HUES64 (cell line): ENCODE measurements around the gene PPP2R3B. TPM values are rescaled to one million over a fixed set of nuclear protein-coding genes. Genes with fewer than 3 reads are reported as not detected.
"Not testable (repeated sequence)": the region's sequence is repeated elsewhere in the genome, so short reads cannot be mapped to it uniquely, and the experiment has no call there.

Source experiments
- H3K27ac ChIP-seq: 2 replicates; pipeline ENCODE4 v1.7.0; 2013; ENCODE audit warnings: low read depth, low read length, inconsistent platforms
- H3K27me3 ChIP-seq: 2 replicates; pipeline ENCODE4 v1.6.1; 2013; ENCODE audit warnings: mild to moderate bottlenecking, low read length; ENCODE audit not compliant: insufficient read depth
- H3K36me3 ChIP-seq: 2 replicates; pipeline ENCODE4 v1.6.1; 2013; ENCODE audit warnings: mild to moderate bottlenecking, low read length; ENCODE audit not compliant: insufficient read depth
- H3K4me1 ChIP-seq: 2 replicates; pipeline ENCODE4 v1.6.1; 2013; ENCODE audit warnings: mild to moderate bottlenecking, low read length, moderate library complexity; ENCODE audit not compliant: insufficient read depth
- H3K4me3 ChIP-seq: 2 replicates; pipeline ENCODE4 v1.5.1; 2013; ENCODE audit warnings: mild to moderate bottlenecking, low read length, moderate library complexity
- H3K9ac ChIP-seq: 2 replicates; pipeline ENCODE4 v1.6.1; 2013; ENCODE audit warnings: mild to moderate bottlenecking, low read depth, low read length
- H3K9me3 ChIP-seq: 2 replicates; pipeline ENCODE4 v1.6.1; 2013; ENCODE audit warnings: low read depth, low read length; ENCODE audit not compliant: insufficient read depth
- WGBS: fragments of 150-250, 120-280 bp; methylation state at CpG from one replicate; pipeline ENCODE4 v1.1.7; 2013; ENCODE audit warnings: missing lambda C conversion rate; 5-methylcytosine and 5-hydroxymethylcytosine counted together
- polyA plus RNA-seq, 2 experiments: library from polyadenylated mRNA; stranded (reverse); fragments of 50-300 nt; gene quantifications; one replicate each; pipeline ENCODE4 v1.2.3, GENCODE V29; 2013

The PPP2R3B gene, protein sequence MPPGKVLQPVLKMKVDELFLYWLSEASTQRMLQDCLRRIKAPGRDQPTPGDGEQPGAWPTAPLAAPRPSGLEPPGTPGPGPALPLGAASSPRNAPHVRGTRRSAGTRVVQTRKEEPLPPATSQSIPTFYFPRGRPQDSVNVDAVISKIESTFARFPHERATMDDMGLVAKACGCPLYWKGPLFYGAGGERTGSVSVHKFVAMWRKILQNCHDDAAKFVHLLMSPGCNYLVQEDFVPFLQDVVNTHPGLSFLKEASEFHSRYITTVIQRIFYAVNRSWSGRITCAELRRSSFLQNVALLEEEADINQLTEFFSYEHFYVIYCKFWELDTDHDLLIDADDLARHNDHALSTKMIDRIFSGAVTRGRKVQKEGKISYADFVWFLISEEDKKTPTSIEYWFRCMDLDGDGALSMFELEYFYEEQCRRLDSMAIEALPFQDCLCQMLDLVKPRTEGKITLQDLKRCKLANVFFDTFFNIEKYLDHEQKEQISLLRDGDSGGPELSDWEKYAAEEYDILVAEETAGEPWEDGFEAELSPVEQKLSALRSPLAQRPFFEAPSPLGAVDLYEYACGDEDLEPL
- 39.8 TPM for polyA plus RNA-seq (2013, experiment 1 of 2)
- 43.6 TPM for polyA plus RNA-seq (2013, experiment 2 of 2)

DNA sequence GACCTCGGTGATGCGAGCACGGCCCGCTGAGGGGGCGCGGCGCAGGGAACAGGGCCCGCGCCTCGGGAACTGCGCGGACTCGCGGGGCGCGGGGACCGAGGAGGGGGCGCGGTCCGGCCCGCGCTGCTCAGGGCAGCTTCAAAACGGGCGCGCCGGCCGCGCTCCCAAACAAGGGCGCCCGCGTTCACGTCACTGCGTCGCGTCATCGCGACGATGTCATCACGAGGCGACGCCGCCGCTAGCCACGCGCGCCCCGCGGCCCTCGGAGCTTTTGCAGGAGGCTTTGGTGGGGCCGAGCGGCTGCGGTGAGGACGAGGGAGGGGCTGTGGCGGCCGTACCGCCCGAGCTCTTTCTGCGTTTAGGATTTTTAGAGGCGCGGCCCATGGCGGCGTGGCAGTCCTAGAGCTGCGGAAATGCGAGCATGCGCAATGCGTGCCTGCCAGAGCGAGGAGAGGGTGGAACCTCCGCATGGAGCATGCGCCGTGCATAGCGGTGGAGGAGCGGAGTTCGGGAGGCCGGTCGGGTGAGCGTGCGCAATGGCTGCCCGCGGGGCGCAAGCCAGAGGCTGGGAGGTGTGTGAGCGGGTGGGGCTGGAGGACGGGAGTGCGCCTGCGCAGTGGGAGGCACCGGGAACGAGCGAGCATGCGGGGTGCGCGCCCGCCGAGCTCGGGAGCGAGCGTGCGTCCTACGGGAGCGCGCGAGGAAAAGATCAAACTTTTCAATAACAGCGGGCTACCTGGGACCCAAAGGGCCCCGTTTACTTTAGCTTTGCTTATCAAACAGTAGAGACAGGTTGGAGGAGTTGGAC lies at the start of gene PPP2R3B:
TSS of gene PPP2R3B (minus strand) at position 140 of the 808 bp plus-strand sequence. CDS start 216 bp downstream, outside the sequence.
- Histone ChIP-seq H3K27me3 (no peaks in the 10 kb centered on the region), H3K4me1 (no peaks in the 10 kb centered on the region), H3K4me3 (peak within 1 kb of the TSS; percentile 90), H3K9ac (peak within 1 kb of the TSS; percentile 99), H3K36me3 (peaks cover 10% of the 10 kb centered on the region; the same call in 1 of the 2 replicates), H3K27ac (peak within 1 kb of the TSS; percentile 99), H3K9me3 (no peaks in the 10 kb centered on the region)
- WGBS: under 1% methylated on average over 102 of the region's 102 CpGs

DNA sequence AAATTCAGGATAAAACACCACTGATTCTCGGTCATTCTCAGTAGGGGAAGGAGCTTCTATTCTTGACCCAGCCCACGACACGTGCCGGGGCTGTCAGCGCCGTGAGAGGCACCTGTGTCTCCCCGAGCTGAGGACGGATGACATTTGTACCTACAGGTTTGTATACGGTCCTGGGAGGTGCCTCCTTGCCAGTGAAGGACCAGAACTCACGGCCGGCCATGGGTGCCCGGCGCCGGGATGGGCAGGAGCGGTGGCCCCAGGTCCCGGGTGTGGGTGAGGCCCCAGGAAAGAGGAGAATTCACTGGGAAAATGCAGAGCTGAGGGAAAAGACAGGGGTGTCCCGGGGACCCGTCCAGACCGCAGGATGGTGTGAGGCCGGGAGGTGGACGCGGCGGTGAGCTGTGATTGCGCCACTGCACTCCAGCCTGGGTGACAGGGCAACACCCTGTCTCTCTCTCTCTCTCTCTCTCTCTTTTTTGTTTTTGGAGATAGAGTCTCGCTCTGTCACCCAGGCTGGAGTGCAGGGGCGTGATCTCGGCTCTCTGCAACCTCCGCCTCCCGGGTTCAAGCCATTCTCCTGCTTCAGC lies 48.9 kb upstream of the PPP2R3B start:
- no peaks in the 10 kb centered on the region for H3K4me1 ChIP-seq
- peaks cover 6% of the 10 kb centered on the region; the same call in 1 of the 2 replicates for H3K27me3 ChIP-seq
- 72% methylated on average over 29 of the region's 29 CpGs for WGBS
- no peak overlapping the region for H3K9ac ChIP-seq
- H3K36me3 ChIP-seq: no peaks in the 10 kb centered on the region
- H3K9me3 ChIP-seq: no peaks in the 10 kb centered on the region
- H3K4me3 ChIP-seq: no peak overlapping the region
- no peak overlapping the region for H3K27ac ChIP-seq

DNA sequence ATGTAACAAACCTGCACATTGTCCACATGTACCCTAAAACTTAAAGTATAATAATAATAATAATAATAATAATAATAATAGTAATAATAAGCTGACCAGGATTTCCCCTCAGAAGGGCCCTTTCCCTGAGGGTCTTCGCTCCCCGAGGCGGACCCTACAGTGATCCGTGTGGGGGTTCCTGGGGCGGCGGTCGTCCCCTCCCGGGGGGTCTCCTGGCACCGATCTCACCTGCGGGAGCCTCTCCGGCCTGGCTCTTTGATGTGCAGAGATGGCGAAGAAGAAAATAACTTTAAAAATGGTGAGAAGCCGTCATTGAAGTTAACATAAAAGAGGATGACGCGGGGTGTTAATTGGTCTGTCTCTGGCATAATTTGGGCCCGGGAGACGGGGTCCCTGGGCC lies 48.2 kb upstream of the PPP2R3B start:
- 57% methylated on average over 17 of the region's 17 CpGs for WGBS
- Histone ChIP-seq H3K4me1 (no peaks in the 10 kb centered on the region), H3K9ac (no peak overlapping the region), H3K4me3 (no peak overlapping the region), H3K27me3 (peaks cover 6% of the 10 kb centered on the region; the same call in 1 of the 2 replicates), H3K9me3 (no peaks in the 10 kb centered on the region), H3K27ac (no peak overlapping the region), H3K36me3 (no peaks in the 10 kb centered on the region)

DNA sequence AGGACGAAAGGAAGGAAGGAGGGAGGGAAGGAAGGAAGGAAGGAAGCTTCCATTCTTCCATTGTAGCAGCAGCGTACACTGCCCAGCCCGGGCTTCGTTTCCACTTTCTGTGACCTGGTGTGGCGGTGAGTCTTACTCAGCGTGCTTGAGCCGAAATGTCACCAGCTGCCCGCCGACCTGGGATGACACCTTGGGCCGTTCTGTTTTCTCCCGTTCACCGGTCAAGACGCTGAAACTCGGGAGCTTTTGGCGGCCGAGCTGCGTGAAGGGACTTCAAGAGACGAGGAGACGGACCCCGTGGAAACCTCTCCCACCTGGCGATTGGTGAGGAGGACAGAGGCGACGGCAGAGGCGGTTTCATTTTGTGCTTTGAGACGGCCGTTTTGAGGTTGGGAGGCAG lies 47.1 kb upstream of the PPP2R3B start:
- Histone ChIP-seq H3K27ac (no peak overlapping the region), H3K36me3 (no peaks in the 10 kb centered on the region), H3K9me3 (no peaks in the 10 kb centered on the region), H3K4me1 (no peaks in the 10 kb centered on the region), H3K9ac (no peak overlapping the region), H3K4me3 (no peak overlapping the region), H3K27me3 (peaks cover 7% of the 10 kb centered on the region)
- WGBS: 93% methylated on average over 24 of the region's 26 CpGs

DNA sequence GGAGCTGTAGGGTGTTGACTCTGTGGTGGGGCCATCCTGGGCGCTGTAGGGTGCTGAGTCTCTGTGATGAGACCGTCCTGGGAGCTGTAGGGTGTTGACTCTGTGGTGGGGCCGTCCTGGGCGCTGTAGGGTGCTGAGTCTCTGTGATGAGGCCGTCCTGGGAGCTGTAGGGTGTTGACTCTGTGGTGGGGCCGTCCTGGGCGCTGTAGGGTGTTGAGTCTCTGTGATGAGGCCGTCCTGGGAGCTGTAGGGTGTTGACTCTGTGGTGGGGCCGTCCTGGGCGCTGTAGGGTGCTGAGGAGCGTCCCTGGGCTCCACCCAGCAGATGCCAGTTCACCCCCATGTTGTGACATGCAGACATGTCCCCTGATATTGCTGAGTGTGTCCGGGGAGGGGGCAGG lies 46.0 kb upstream of the PPP2R3B start:
- not testable (repeated sequence) for H3K4me1 ChIP-seq, H3K36me3 ChIP-seq, H3K27ac ChIP-seq, H3K9ac ChIP-seq, H3K4me3 ChIP-seq, H3K9me3 ChIP-seq
- WGBS: 92% methylated on average over 7 of the region's 12 CpGs
- H3K27me3 ChIP-seq: peaks cover 18% of the 10 kb centered on the region

DNA sequence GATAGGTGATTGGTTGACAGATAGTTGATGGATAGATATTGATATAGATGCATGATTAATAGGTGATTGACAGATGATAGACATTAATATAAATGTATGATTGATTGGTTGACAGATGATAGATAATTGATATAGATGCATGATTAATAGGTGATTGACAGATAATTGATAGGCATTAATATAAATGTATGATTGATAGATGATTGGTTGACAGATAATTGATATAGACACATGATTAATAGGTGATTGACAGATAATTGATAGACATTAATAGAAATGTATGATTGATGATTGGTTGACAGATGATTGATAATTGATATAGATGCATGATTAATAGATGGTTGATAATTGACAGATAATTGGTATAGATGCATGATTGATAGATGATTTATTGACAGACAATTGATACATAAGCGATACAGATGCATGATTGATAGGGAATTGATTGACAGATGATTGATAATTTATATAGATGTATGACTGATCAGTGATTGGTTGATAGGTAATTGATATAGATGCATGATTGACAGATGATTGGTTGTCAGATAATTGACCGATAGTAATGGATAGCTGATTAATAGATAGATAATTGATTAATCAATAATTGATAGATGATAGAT lies 44.9 kb upstream of the PPP2R3B start:
- Histone ChIP-seq H3K4me3 (no peak overlapping the region), H3K4me1 (0 out of 2 replicates have a peak, but pooled peaks cover 3% of the 10 kb centered on the region), H3K9me3 (no peaks in the 10 kb centered on the region), H3K9ac (no peak overlapping the region), H3K27me3 (peaks cover 21% of the 10 kb centered on the region), H3K36me3 (no peaks in the 10 kb centered on the region), H3K27ac (no peak overlapping the region)
- 96% methylated on average over 2 of the region's 2 CpGs for WGBS

DNA sequence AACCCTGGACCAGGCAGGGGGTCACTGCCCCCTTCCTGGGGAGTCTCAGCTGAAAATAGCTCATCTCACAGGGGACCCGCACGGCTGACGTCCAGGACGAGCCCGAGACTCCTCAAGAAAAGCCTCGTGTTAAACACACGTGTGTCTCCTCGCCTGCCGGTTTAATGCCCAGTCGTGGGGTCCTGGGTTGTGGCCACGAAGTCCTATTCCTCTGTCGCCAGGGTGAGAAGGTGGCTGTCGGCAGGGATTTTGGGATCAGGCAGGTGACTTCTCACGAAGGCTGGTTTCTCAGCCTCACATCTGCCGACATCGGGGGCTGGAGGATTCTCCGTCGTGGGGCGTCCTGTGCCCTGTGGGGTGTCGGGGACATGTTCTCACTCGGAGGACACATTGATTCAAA lies 44.3 kb upstream of the PPP2R3B start:
- 93% methylated on average over 21 of the region's 21 CpGs for WGBS

DNA sequence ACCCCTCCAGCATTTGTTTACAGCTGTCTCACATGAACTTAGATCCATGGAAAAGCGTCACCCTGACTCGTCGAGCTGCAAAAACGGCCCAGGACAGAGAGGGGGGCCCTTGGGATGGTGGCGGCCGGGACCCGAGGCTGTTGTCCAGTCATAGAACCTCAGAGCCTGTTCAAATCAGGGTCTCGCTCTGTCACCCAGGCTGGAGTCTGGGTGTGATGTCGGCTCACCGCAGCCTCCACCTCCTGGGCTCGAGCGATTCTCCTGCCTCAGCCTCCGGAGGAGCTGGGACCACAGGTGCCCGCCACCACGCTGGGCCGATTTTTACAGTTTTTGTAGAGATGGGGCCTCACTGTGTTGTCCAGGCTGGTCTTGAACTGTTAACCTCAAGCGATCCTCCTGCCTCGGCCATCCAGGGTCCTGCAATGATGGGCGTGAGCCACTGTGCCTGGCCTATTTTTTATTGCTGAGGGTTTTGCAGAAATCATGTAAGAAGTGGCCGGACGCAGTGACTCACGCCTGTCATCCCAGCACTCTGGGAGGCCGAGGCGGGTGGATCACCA lies 42.6 kb upstream of the PPP2R3B start:
- no peak overlapping the region for H3K4me3 ChIP-seq
- H3K27me3 ChIP-seq: peaks cover 18% of the 10 kb centered on the region
- no peaks in the 10 kb centered on the region for H3K36me3 ChIP-seq
- H3K9me3 ChIP-seq: no peaks in the 10 kb centered on the region
- 0 out of 2 replicates have a peak, but pooled peaks cover 3% of the 10 kb centered on the region for H3K4me1 ChIP-seq
- WGBS: 96% methylated on average over 24 of the region's 24 CpGs
- H3K27ac ChIP-seq: no peak overlapping the region
- H3K9ac ChIP-seq: no peak overlapping the region

More for the DNA sequence above, 44.3 kb upstream of the PPP2R3B start:
- Histone ChIP-seq H3K4me3 (no peak overlapping the region), H3K27me3 (peaks cover 18% of the 10 kb centered on the region), H3K9ac (no peak overlapping the region), H3K27ac (no peak overlapping the region), H3K36me3 (no peaks in the 10 kb centered on the region), H3K4me1 (0 out of 2 replicates have a peak, but pooled peaks cover 3% of the 10 kb centered on the region), H3K9me3 (no peaks in the 10 kb centered on the region)

DNA sequence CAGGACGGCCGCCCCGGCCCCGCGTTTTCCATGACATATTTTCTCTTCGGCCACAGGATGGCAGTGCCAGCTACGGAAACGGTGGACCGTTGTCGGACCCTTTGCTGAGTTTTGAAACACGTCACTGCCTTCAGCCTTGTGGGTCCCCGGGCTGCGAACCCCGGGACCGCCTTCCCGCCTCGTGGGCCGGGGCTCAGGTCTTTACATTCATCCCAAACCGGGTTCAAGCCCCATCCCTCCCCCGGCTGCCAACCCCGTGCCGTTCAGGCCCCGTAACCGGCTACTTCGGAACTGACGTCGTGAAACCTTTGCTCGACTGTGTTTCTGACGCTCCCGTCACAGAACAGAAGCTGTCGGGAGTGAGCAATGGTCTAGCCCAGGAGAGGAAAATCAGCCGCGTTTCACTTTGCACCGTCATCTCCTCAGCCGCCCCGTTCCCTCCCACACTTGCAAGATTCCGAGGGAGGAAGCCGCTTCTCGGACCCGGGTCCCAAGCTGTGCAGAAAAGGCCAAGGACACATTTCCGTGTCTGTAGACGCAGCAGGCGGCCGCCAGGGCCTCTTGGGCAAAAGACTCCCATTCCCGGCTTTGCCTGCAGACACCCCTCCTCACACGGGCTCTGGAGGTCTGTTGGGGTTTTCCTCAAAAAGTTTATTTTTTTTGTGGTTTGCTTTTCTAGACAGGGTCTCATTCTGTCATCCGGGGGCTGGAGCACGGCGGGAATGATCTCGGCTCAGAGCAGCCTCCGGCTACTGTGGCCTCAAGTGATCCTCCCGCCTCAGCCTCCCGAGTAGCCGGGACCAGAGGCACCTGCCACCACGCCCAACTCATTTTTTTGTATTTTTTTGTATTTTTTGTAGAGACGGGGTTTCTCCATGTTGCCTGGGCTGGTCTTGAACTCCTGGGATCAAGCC lies 41.4 kb upstream of the PPP2R3B start:
- no peaks in the 10 kb centered on the region for H3K9me3 ChIP-seq
- H3K9ac ChIP-seq: peak overlapping the region; percentile 67
- peaks cover 18% of the 10 kb centered on the region for H3K27me3 ChIP-seq
- peak overlapping the region; percentile 56 for H3K4me3 ChIP-seq
- WGBS: 22% methylated on average over 56 of the region's 56 CpGs
- H3K36me3 ChIP-seq: no peaks in the 10 kb centered on the region
- H3K27ac ChIP-seq: no peak overlapping the region
- H3K4me1 ChIP-seq: 0 out of 2 replicates have a peak, but pooled peaks cover 3% of the 10 kb centered on the region
